Ishikawa (cell line): Measurements from ENCODE around the gene TRIM56.
A peak's percentile ranks its signal among the peaks of the same experiment; 100 is the strongest.

Source experiments
- CEBPB ChIP-seq: IDR thresholded peaks from 2 replicates; pipeline ENCODE4 v1.6.1; 2012
- CREB1 ChIP-seq: IDR thresholded peaks from 2 replicates; pipeline ENCODE4 v1.6.1; 2012; ENCODE audit warnings: low read depth
- EGR1 ChIP-seq: IDR thresholded peaks from 2 replicates; pipeline ENCODE4 v1.6.1; 2012
- EP300 ChIP-seq: IDR thresholded peaks from 2 replicates; pipeline ENCODE4 v1.6.1; 2012; ENCODE audit warnings: borderline replicate concordance
- FOXM1 ChIP-seq: IDR thresholded peaks from 2 replicates; pipeline ENCODE4 v1.6.1; 2012; ENCODE audit warnings: low read depth, borderline replicate concordance
- NFIC ChIP-seq: IDR thresholded peaks from 2 replicates; pipeline ENCODE4 v1.6.1; 2012
- RAD21 ChIP-seq: IDR thresholded peaks from 2 replicates; pipeline ENCODE4 v1.6.1; 2012; ENCODE audit warnings: low read depth
- TAF1 ChIP-seq: IDR thresholded peaks from 2 replicates; pipeline ENCODE4 v1.6.1; 2012; ENCODE audit warnings: low read depth, mild to moderate bottlenecking
- TCF12 ChIP-seq: IDR thresholded peaks from 2 replicates; pipeline ENCODE4 v1.6.1; 2012; ENCODE audit warnings: low read depth
- TEAD4 ChIP-seq: IDR thresholded peaks from 2 replicates; pipeline ENCODE4 v1.6.1; 2012
- YY1 ChIP-seq: IDR thresholded peaks from 2 replicates; pipeline ENCODE4 v1.6.1; 2012; ENCODE audit warnings: low read depth
- ZBTB7A ChIP-seq: IDR thresholded peaks from 2 replicates; pipeline ENCODE4 v1.6.1; 2012; ENCODE audit warnings: low read depth
- TF ChIP-seq, protein P1 (sequence below): IDR thresholded peaks from 2 replicates; pipeline ENCODE4 v1.6.1; 2012
- TF ChIP-seq, protein P2 (sequence below): IDR thresholded peaks from 2 replicates; pipeline ENCODE4 v1.6.1; 2012; ENCODE audit warnings: low read depth, mild to moderate bottlenecking
- TF ChIP-seq, protein P3 (sequence below): IDR thresholded peaks from 2 replicates; pipeline ENCODE4 v1.6.1; 2012

The TRIM56 gene

DNA sequence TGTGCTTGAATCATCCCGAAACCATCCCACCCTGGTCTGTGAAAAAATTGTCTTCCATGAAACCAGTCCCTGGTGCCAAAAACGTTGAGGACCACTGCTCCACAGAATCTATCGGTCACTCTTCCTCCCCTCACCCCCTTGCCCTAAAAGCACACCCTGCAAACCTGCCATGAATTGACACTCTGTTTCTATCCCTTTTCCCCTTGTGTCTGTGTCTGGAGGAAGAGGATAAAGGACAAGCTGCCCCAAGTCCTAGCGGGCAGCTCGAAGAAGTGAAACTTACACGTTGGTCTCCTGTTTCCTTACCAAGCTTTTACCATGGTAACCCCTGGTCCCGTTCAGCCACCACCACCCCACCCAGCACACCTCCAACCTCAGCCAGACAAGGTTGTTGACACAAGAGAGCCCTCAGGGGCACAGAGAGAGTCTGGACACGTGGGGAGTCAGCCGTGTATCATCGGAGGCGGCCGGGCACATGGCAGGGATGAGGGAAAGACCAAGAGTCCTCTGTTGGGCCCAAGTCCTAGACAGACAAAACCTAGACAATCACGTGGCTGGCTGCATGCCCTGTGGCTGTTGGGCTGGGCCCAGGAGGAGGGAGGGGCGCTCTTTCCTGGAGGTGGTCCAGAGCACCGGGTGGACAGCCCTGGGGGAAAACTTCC, 40.8 kb downstream of the TRIM56 start:
- no peak for TF ChIP-seq FOXM1
- no peak for TF ChIP-seq CREB1
- TF ChIP-seq TCF12 = no peak
- no peak for TF ChIP-seq EP300
- TF ChIP-seq, protein P1, sequence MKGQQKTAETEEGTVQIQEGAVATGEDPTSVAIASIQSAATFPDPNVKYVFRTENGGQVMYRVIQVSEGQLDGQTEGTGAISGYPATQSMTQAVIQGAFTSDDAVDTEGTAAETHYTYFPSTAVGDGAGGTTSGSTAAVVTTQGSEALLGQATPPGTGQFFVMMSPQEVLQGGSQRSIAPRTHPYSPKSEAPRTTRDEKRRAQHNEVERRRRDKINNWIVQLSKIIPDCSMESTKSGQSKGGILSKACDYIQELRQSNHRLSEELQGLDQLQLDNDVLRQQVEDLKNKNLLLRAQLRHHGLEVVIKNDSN = peak; percentile 82
- TF ChIP-seq, protein P2, sequence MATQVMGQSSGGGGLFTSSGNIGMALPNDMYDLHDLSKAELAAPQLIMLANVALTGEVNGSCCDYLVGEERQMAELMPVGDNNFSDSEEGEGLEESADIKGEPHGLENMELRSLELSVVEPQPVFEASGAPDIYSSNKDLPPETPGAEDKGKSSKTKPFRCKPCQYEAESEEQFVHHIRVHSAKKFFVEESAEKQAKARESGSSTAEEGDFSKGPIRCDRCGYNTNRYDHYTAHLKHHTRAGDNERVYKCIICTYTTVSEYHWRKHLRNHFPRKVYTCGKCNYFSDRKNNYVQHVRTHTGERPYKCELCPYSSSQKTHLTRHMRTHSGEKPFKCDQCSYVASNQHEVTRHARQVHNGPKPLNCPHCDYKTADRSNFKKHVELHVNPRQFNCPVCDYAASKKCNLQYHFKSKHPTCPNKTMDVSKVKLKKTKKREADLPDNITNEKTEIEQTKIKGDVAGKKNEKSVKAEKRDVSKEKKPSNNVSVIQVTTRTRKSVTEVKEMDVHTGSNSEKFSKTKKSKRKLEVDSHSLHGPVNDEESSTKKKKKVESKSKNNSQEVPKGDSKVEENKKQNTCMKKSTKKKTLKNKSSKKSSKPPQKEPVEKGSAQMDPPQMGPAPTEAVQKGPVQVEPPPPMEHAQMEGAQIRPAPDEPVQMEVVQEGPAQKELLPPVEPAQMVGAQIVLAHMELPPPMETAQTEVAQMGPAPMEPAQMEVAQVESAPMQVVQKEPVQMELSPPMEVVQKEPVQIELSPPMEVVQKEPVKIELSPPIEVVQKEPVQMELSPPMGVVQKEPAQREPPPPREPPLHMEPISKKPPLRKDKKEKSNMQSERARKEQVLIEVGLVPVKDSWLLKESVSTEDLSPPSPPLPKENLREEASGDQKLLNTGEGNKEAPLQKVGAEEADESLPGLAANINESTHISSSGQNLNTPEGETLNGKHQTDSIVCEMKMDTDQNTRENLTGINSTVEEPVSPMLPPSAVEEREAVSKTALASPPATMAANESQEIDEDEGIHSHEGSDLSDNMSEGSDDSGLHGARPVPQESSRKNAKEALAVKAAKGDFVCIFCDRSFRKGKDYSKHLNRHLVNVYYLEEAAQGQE = no peak
- TF ChIP-seq TAF1 = no peak
- no peak for TF ChIP-seq TEAD4
- no peak for TF ChIP-seq ZBTB7A
- TF ChIP-seq, protein P3, sequence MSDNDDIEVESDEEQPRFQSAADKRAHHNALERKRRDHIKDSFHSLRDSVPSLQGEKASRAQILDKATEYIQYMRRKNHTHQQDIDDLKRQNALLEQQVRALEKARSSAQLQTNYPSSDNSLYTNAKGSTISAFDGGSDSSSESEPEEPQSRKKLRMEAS = peak; percentile 73
- no peak for TF ChIP-seq YY1
- peak; percentile 56 for TF ChIP-seq NFIC
- no peak for TF ChIP-seq CEBPB
- TF ChIP-seq EGR1 = no peak
- TF ChIP-seq RAD21 = no peak

DNA sequence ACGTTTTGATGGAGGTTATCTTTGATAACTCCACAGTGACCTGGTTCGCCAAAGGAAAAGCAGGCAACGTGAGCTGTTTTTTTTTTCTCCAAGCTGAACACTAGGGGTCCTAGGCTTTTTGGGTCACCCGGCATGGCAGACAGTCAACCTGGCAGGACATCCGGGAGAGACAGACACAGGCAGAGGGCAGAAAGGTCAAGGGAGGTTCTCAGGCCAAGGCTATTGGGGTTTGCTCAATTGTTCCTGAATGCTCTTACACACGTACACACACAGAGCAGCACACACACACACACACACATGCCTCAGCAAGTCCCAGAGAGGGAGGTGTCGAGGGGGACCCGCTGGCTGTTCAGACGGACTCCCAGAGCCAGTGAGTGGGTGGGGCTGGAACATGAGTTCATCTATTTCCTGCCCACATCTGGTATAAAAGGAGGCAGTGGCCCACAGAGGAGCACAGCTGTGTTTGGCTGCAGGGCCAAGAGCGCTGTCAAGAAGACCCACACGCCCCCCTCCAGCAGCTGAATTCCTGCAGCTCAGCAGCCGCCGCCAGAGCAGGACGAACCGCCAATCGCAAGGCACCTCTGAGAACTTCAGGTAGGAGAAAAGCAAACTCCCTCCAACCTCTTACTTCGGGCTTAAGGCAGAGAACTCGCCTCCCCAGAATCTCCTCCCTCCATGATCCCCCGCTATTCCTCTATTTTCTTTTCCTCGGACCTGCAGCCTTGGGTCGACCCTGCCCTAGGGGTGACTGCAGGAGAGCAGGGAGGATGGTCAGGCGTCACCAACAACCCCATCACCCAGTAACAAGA, 41.6 kb downstream of the TRIM56 start, which contains the start of gene SERPINE1:
Gene SERPINE1, plus strand, starts transcription at position 454 of the 809 bp plus-strand sequence. CDS start 1,290 bp downstream, outside the sequence.
- TF ChIP-seq EGR1 (no peak), EP300 (no peak), CREB1 (no peak), TAF1 (no peak), NFIC (peak; percentile 8), TEAD4 (peak; percentile 1; the same call in 1 of the 2 replicates), ZBTB7A (0 out of 2 replicates have a peak, but pooled peaks have one; percentile 46)
- TF ChIP-seq, protein P3 = 0 out of 2 replicates have a peak, but pooled peaks have one; percentile 15
- TF ChIP-seq, protein P1 = 0 out of 2 replicates have a peak, but pooled peaks have one; percentile 26

DNA sequence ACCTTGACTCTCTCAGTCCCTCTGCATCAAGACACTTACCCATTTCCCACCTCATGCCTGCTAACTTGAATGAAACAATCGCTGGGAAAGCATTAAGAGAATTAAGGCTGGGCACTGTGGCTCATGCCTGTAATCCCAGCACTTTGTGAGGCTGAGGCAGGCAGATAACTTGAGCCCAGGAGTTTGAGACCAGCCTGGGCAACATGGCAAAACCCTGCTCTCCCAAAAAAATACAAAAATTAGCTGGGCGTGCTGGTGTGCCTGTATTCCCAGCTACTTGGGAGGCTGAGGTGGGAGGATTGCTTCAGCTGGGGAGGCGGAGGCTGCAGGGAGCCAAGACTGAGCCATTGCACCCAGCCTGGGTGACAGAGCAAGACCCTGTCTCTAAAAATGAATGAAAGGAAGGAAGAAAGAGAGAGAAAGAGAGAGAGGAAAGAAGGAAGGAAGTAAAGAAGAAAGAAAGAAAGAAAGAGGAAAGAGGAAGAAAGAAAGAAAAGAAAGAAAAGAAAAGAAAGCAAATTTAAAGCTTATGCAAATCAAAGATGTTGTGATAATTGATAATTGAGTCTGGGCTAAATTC, 42.3 kb downstream of the TRIM56 start:
- TF ChIP-seq, protein P1 = no peak
- no peak for TF ChIP-seq CREB1
- no peak for TF ChIP-seq FOXM1
- no peak for TF ChIP-seq TEAD4
- TF ChIP-seq, protein P2 = no peak
- no peak for TF ChIP-seq RAD21
- no peak for TF ChIP-seq ZBTB7A
- TF ChIP-seq CEBPB = no peak
- no peak for TF ChIP-seq NFIC
- no peak for TF ChIP-seq TAF1
- TF ChIP-seq YY1 = no peak
- TF ChIP-seq EP300 = no peak
- TF ChIP-seq TCF12 = no peak
- no peak for TF ChIP-seq EGR1
- TF ChIP-seq, protein P3 = no peak

DNA sequence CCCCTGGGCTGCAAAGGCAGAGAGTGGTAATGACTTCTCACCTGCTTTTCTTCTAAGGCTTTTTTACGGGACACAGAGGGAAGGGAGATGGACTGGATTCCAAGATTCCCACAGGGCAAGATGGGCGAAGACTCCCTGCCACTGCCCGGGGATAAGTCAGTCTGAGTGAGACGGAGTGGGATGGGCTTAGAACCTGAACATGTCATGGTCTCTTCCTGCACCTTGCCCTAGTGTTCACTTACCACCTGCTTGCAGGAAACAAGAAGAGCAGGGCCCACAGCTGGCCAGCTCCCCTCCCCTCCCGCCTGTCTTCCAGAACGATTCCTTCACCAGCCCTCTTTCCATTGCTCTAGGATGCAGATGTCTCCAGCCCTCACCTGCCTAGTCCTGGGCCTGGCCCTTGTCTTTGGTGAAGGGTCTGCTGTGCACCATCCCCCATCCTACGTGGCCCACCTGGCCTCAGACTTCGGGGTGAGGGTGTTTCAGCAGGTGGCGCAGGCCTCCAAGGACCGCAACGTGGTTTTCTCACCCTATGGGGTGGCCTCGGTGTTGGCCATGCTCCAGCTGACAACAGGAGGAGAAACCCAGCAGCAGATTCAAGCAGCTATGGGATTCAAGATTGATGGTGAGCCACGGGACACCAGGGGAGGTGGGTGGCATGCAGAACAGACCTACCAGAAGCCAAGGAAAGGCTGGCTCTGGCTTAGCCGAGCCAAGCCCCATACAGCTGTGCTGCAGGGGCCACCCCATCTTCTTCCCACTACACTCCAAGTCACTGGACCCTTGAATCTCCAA, 43.0 kb downstream of the TRIM56 start:
- TF ChIP-seq NFIC (no peak), EGR1 (no peak), RAD21 (no peak), EP300 (no peak), CEBPB (no peak), YY1 (no peak), TAF1 (no peak), ZBTB7A (no peak)
- TF ChIP-seq, protein P1 = no peak
- TF ChIP-seq, protein P3 = no peak
